ENCODE data around the gene RIN1. TPM values are rescaled to one million over a fixed set of nuclear protein-coding genes. Genes with fewer than 3 reads are reported as not detected.

Gene RIN1
- total and polyA plus RNA-seq, 2 of the 13 experiments (the other 11 are each of a cell fraction or from before 2014, with no cell fraction given): 2.4 to 4.1 TPM

GRCh38 chr11:66324664-66325063 lies 11.6 kb downstream of the RIN1 start:
- H3K27ac ChIP-seq (ENCODE audit: extremely low read length, insufficient read depth, low read length): no peak overlapping the region
- TF ChIP-seq FOXK2 (IDR thresholded peaks at IDR 0.05): no peak
- no peak for TF ChIP-seq ELF3 (CRISPR knock-in tag; IDR thresholded peaks at IDR 0.05)
- TF ChIP-seq EED (CRISPR knock-in tag; IDR thresholded peaks at IDR 0.05): no peak
- TF ChIP-seq ZNF296 (CRISPR knock-in tag; conservative IDR thresholded peaks at IDR 0.05): no peak
- TF ChIP-seq, protein P1, sequence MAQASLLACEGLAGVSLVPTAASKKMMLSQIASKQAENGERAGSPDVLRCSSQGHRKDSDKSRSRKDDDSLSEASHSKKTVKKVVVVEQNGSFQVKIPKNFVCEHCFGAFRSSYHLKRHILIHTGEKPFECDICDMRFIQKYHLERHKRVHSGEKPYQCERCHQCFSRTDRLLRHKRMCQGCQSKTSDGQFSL (CRISPR knock-in tag; IDR thresholded peaks at IDR 0.05): no peak
- TF ChIP-seq, protein P2, sequence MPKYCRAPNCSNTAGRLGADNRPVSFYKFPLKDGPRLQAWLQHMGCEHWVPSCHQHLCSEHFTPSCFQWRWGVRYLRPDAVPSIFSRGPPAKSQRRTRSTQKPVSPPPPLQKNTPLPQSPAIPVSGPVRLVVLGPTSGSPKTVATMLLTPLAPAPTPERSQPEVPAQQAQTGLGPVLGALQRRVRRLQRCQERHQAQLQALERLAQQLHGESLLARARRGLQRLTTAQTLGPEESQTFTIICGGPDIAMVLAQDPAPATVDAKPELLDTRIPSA (CRISPR knock-in tag; IDR thresholded peaks at IDR 0.05; ENCODE audit: borderline replicate concordance): no peak
- TF ChIP-seq ZNF205 (CRISPR knock-in tag; IDR thresholded peaks at IDR 0.05): no peak
- TF ChIP-seq ZNF766 (CRISPR knock-in tag; IDR thresholded peaks at IDR 0.05; ENCODE audit: borderline replicate concordance): no peak
- intact Hi-C loops (cut with micrococcal nuclease; ENCODE audit: unreplicated experiment): loop anchor here (5.0 kb wide), 1 partner anchor 542 kb away; the partner anchor contains the start of gene AP5B1
- no peak overlapping the region for H2AFZ ChIP-seq (ENCODE audit: low read length)
- no peaks in the 10 kb centered on the region for H4K20me1 ChIP-seq (ENCODE audit: insufficient read depth, low read length)
- no peak overlapping the region for H3K9ac ChIP-seq (ENCODE audit: insufficient read depth, low read depth, low read length)
- peaks cover 63% of the 10 kb centered on the region for H3K4me1 ChIP-seq (ENCODE audit: insufficient read depth, low read length)
- 3% methylated on average over 10 of the region's 10 CpGs for WGBS (ENCODE audit: low lambda C conversion rate)
- no peak overlapping the region for H3K4me2 ChIP-seq (ENCODE audit: low read depth, low read length)
- FAIRE-seq (no peak), ATAC-seq (no peak), DNase-seq (ENCODE audit: low spot score) (no peak)
- H3K79me2 ChIP-seq (ENCODE audit: insufficient read depth, low read length): no peaks in the 10 kb centered on the region
- ChIA-PET POLR2A (interaction anchor here (1.1 to 1.8 kb wide), 2 partner anchors 11 to 12 kb away, joined by 3 to 5 read pairs; no protein-coding TSS in a partner anchor), CTCF (ENCODE audit: low intra/inter-chr PET ratio, low total read pairs) (interaction anchor here (1.8 kb wide), 1 partner anchor 13 kb away, joined by 4 read pairs; no protein-coding TSS in a partner anchor)
- no peak overlapping the region for H3K4me3 ChIP-seq (replicated peaks in 1 of 3; ENCODE audit: insufficient read depth in 1 of 3, low read depth in 2 of 3, low read length in 3 of 3)
- in situ Hi-C loops (cut with HindIII; ENCODE audit: extremely low pct_ligation_motif_present, low pct_unique_long_range_greater_than_20kb): loop anchor here (5.0 kb wide), 1 partner anchor 32 kb away; the partner anchor contains the start of gene TMEM151A
- H3K27me3 ChIP-seq (ENCODE audit: control insufficient read depth in 1 of 2, insufficient read depth in 2 of 2, low read length in 2 of 2): peaks cover 0 to 24% of the 10 kb centered on the region in 2 experiments; a peak in 3 of 5 replicates
- no peaks in the 10 kb centered on the region for H3K36me3 ChIP-seq (replicated peaks in 1 of 2; ENCODE audit: control insufficient read depth in 1 of 2, insufficient read depth in 2 of 2, low read length in 2 of 2)
- H3K9me3 ChIP-seq (ENCODE audit: low read length): no peaks in the 10 kb centered on the region
- no TSS peak for BruUV-seq (replicated peaks)

GRCh38 chr11:66323684-66324083 lies 12.6 kb downstream of the RIN1 start:
- H3K27ac ChIP-seq (ENCODE audit: extremely low read length, insufficient read depth, low read length): no peak overlapping the region
- POLR2A ChIA-PET: interaction anchor here (1.8 kb wide), 1 partner anchor 11 kb away, joined by 5 read pairs; no protein-coding TSS in a partner anchor
- intact Hi-C loops (cut with micrococcal nuclease; ENCODE audit: unreplicated experiment) (no loop called here), in situ Hi-C loops (cut with HindIII; ENCODE audit: extremely low pct_ligation_motif_present, low pct_unique_long_range_greater_than_20kb) (no loop called here)
- H3K9ac ChIP-seq (ENCODE audit: insufficient read depth, low read depth, low read length): no peak overlapping the region
- no peak overlapping the region for H3K4me2 ChIP-seq (ENCODE audit: low read depth, low read length)
- H4K20me1 ChIP-seq (ENCODE audit: insufficient read depth, low read length): no peaks in the 10 kb centered on the region
- H3K9me3 ChIP-seq (ENCODE audit: low read length): no peaks in the 10 kb centered on the region
- peaks cover 59% of the 10 kb centered on the region for H3K4me1 ChIP-seq (ENCODE audit: insufficient read depth, low read length)
- no TSS peak for BruUV-seq (replicated peaks)
- H3K4me3 ChIP-seq (replicated peaks in 1 of 3; ENCODE audit: insufficient read depth in 1 of 3, low read depth in 2 of 3, low read length in 3 of 3): no peak overlapping the region
- H3K27me3 ChIP-seq (ENCODE audit: control insufficient read depth in 1 of 2, insufficient read depth in 2 of 2, low read length in 2 of 2): peaks cover 0 to 24% of the 10 kb centered on the region in 2 experiments; a peak in 3 of 5 replicates
- no peak for FAIRE-seq
- WGBS (ENCODE audit: low lambda C conversion rate): 64% methylated on average over 1 of the region's 1 CpG
- no peaks in the 10 kb centered on the region for H3K79me2 ChIP-seq (ENCODE audit: insufficient read depth, low read length)
- no peaks in the 10 kb centered on the region for H3K36me3 ChIP-seq (replicated peaks in 1 of 2; ENCODE audit: control insufficient read depth in 1 of 2, insufficient read depth in 2 of 2, low read length in 2 of 2)
- ATAC-seq: no peak
- no peak overlapping the region for H2AFZ ChIP-seq (ENCODE audit: low read length)
- DNase-seq (ENCODE audit: low spot score): no peak
- CTCF ChIA-PET (ENCODE audit: low intra/inter-chr PET ratio, low total read pairs): no interaction called here
- TF ChIP-seq, protein P3, sequence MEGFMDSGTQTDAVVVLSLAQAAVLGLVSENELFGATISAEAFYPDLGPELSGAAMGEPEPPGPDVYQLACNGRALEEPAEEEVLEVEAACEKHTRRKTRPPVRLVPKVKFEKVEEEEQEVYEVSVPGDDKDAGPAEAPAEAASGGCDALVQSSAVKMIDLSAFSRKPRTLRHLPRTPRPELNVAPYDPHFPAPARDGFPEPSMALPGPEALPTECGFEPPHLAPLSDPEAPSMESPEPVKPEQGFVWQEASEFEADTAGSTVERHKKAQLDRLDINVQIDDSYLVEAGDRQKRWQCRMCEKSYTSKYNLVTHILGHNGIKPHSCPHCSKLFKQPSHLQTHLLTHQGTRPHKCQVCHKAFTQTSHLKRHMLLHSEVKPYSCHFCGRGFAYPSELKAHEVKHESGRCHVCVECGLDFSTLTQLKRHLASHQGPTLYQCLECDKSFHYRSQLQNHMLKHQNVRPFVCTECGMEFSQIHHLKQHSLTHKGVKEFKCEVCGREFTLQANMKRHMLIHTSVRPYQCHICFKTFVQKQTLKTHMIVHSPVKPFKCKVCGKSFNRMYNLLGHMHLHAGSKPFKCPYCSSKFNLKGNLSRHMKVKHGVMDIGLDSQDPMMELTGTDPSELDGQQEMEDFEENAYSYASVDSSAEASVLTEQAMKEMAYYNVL (CRISPR knock-in tag; IDR thresholded peaks at IDR 0.05; ENCODE audit: borderline replicate concordance): no peak
- TF ChIP-seq ZNF337 (CRISPR knock-in tag; IDR thresholded peaks at IDR 0.05; ENCODE audit: borderline replicate concordance, low read depth) (no peak), BCL3 (CRISPR knock-in tag; IDR thresholded peaks at IDR 0.05) (no peak), RNF219 (CRISPR knock-in tag; IDR thresholded peaks at IDR 0.05) (no peak)

Measured in HepG2 (cell line).